ENCODE results near the gene COPS4. TPM values are rescaled to one million over a fixed set of nuclear protein-coding genes. Genes with fewer than 3 reads are reported as not detected.
"Not testable (repeated sequence)": the region's sequence is repeated elsewhere in the genome, so short reads cannot be mapped to it uniquely, and the experiment has no call there.

COPS4 gene
- 10 to 100 TPM in 1 of 2 donors, 1 to 10 TPM in 1; 1.6 to 12.7 TPM for total RNA-seq

- intact Hi-C loops (cut with DNase I) = no loop called here
- peak; percentile 47 to 91 (median 89) for TF ChIP-seq POLR2A (IDR thresholded peaks at IDR 0.05)
- peak in 6 of 7 experiments; percentile 16 to 84 (median 72) for TF ChIP-seq CTCF (IDR thresholded peaks at IDR 0.05)
- Histone ChIP-seq H3K4me1 (peaks cover 25% of the 10 kb centered on the region), H3K27ac (peak within 1 kb of the TSS; percentile 76 to 94 (median 91)), H3K9me3 (no peaks in the 10 kb centered on the region), H3K27me3 (no peaks in the 10 kb centered on the region), H3K4me3 (peak within 1 kb of the TSS; percentile 63 to 98), H3K36me3 (replicated peaks in 1 of 2; ENCODE audit: insufficient read depth in 1 of 2, low read depth in 2 of 2) (no peaks in the 10 kb centered on the region)
- peak; percentile 96 to 100 (median 98) for DNase-seq
- 0 to 1% methylated on average over 19 to 39 of the region's 39 CpGs for WGBS, 2 donors
- peak; percentile 99 for ATAC-seq
These were observed at the start of gene COPS4 for GRCh38 chr4:83034630-83035494. TSS of gene COPS4 (plus strand) at chr4:83035183. CDS start at chr4:83035225, 42 bp downstream.

- H3K36me3 ChIP-seq (replicated peaks in 1 of 2; ENCODE audit: insufficient read depth in 1 of 2, low read depth in 2 of 2); DNase-seq; H3K4me3 ChIP-seq; ATAC-seq; intact Hi-C loops (cut with DNase I); H3K9me3 ChIP-seq; H3K27ac ChIP-seq; H3K4me1 ChIP-seq; H3K27me3 ChIP-seq: not testable (repeated sequence)
These were observed 47.5 kb upstream of the COPS4 start for GRCh38 chr4:82987519-82987918.

- Histone ChIP-seq H3K4me3 (no peak overlapping the region), H3K27me3 (no peaks in the 10 kb centered on the region), H3K4me1 (peaks cover 4% of the 10 kb centered on the region), H3K27ac (no peak overlapping the region), H3K9me3 (no peaks in the 10 kb centered on the region), H3K36me3 (replicated peaks in 1 of 2; ENCODE audit: insufficient read depth in 1 of 2, low read depth in 2 of 2) (no peaks in the 10 kb centered on the region)
- DNase-seq (no peak), ATAC-seq (no peak)
- TF ChIP-seq CTCF (IDR thresholded peaks at IDR 0.05) = no peak
- TF ChIP-seq POLR2A (IDR thresholded peaks at IDR 0.05) = no peak
- 80 to 89% methylated on average over 2 of the region's 2 CpGs for WGBS, 2 donors
- intact Hi-C loops (cut with DNase I) = no loop called here
These were observed 46.6 kb upstream of the COPS4 start for GRCh38 chr4:82988323-82988832.

- no peaks in the 10 kb centered on the region for H3K27me3 ChIP-seq
- TF ChIP-seq POLR2A (IDR thresholded peaks at IDR 0.05) = no peak
- no peak for TF ChIP-seq CTCF (IDR thresholded peaks at IDR 0.05)
- 82 to 100% methylated on average over 2 of the region's 2 CpGs for WGBS, 2 donors
- peaks cover 4% of the 10 kb centered on the region for H3K4me1 ChIP-seq
- no peaks in the 10 kb centered on the region for H3K9me3 ChIP-seq
- H3K4me3 ChIP-seq = no peak overlapping the region
- H3K36me3 ChIP-seq (replicated peaks in 1 of 2; ENCODE audit: insufficient read depth in 1 of 2, low read depth in 2 of 2) = no peaks in the 10 kb centered on the region
- ATAC-seq = no peak
- no peak for DNase-seq
- H3K27ac ChIP-seq = peak overlapping the region in 2 of 4 donors; percentile 7 to 25
- intact Hi-C loops (cut with DNase I) = no loop called here
These were observed 45.2 kb upstream of the COPS4 start for GRCh38 chr4:82989575-82990429.

GRCh38 chr4:82994834-82995233 lies 40.1 kb upstream of the COPS4 start:
- H3K4me3 ChIP-seq = no peak overlapping the region
- no peak overlapping the region for H3K27ac ChIP-seq
- intact Hi-C loops (cut with DNase I) = no loop called here
- WGBS, 2 donors = 71 to 72% methylated on average over 4 of the region's 4 CpGs
- no peaks in the 10 kb centered on the region for H3K36me3 ChIP-seq (replicated peaks in 1 of 2; ENCODE audit: insufficient read depth in 1 of 2, low read depth in 2 of 2)
- peaks cover under 1% of the 10 kb centered on the region for H3K4me1 ChIP-seq
- no peak for ATAC-seq
- DNase-seq = no peak
- TF ChIP-seq POLR2A (IDR thresholded peaks at IDR 0.05) (no peak), CTCF (IDR thresholded peaks at IDR 0.05) (no peak)
- H3K9me3 ChIP-seq = no peaks in the 10 kb centered on the region
- no peaks in the 10 kb centered on the region for H3K27me3 ChIP-seq

Measured in body of pancreas (tissue), 4 donors.